Measurements from ENCODE around the gene LRP1B. TPM values are rescaled to one million over a fixed set of nuclear protein-coding genes. Genes with fewer than 3 reads are reported as not detected.
"Not testable (repeated sequence)": the region's sequence is repeated elsewhere in the genome, so short reads cannot be mapped to it uniquely, and the experiment has no call there.

The LRP1B gene
- total RNA-seq, 1 donor from 2014 or later = 0.02 TPM

DNA sequence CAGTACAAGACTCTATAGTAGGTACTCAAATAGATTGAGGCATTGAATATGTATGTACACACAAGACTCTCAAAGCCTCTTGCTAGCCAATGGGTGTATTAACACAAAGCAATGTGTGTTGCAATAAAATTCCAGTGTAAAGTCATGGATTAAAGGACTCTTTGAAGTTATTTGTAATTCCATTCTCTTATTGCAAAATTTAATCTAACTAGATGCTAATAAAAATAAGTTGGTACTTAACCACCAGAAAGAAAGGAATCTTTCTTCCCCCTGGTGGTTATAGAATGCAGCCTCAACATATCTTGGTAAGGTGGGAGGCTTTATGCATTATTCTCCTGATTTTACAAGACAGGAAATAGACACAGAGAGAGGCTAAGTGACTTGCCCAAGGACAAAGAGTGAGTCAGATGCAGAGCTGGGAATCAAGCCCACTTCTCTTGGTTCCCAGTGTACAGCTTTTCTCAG lies 18.0 kb downstream of the LRP1B start:
- intact Hi-C loops (cut with micrococcal nuclease) = no loop called here
- ATAC-seq = no peak
- no peak for DNase-seq

DNA sequence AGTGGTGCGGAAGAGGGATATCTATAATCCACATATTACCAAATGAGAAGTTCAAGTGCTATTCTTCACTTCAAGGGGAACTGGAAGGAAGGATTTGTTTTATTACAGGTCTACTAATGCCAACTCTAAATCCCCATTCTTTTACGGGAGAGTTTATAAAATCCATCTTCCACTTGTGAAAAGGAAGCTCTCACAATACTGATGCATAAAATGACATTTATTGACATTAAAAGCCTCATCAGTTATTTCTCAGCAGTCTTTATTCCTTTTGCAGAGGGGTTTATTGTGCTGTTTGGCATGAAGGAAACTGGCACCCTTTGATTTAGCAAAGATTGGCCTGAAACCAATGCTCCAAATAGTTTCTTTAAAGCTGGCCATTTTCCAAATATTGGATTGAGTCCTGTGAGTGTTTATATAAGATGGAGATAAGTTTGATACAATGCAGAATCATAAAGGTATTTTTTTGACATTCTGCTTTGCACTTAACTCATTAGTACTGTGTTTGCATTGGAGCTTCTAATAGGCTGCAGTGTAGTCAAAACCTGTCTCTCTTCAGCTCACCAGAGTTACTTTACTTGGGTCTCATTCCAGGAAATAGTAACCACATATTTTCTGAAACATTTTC lies 26.6 kb downstream of the LRP1B start:
- intact Hi-C loops (cut with micrococcal nuclease) = no loop called here
- ATAC-seq (no peak), DNase-seq (no peak)

DNA sequence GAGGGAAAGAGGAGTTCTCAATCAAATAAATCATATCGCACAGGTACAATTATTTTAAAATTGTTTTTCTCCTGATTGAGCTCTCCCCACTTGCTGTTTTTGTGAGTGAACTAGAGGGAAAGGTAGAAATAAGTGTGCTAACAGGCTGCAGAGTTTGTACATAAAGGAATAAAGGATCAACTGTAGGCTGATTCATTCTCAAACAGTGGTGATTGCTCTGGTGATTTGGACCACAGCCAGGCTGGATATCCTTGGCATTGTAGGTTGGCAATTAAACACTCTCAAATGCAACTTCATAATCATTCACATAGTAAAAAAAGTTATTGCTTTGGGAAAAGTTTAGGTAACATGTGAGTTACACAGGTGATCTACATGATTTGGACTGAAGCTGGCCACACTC lies 29.8 kb downstream of the LRP1B start:
- DNase-seq (no peak), ATAC-seq (no peak)
- intact Hi-C loops (cut with micrococcal nuclease) = no loop called here

GRCh38 chr2:142100139-142100873 lies 30.5 kb downstream of the LRP1B start:
- ATAC-seq (no peak), DNase-seq (no peak)
- intact Hi-C loops (cut with micrococcal nuclease) = no loop called here

DNA sequence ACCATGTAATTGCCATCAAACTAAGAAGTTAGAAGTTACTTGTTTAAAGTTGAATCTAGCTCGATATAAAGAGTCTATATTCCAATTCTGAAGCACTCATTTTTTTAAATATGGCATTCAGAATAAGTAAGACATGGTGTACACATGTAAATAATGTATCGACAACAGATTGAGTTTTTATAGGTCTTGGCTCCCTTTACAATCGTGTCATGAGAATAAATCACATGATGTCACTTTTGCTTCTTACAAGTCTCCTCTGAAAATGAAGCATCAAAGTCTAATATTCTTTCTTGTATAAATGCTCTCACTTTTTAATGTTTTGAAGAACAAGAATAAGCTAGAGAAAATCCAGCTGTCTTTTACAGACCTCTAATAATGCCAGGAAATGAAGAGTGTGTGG lies 33.1 kb downstream of the LRP1B start:
- no peak for DNase-seq
- ATAC-seq = no peak
- intact Hi-C loops (cut with micrococcal nuclease) = no loop called here

- ATAC-seq (no peak), DNase-seq (no peak)
- intact Hi-C loops (cut with micrococcal nuclease) = no loop called here
Measured at GRCh38 chr2:142095647-142096046, 35.2 kb downstream of the LRP1B start.

DNA sequence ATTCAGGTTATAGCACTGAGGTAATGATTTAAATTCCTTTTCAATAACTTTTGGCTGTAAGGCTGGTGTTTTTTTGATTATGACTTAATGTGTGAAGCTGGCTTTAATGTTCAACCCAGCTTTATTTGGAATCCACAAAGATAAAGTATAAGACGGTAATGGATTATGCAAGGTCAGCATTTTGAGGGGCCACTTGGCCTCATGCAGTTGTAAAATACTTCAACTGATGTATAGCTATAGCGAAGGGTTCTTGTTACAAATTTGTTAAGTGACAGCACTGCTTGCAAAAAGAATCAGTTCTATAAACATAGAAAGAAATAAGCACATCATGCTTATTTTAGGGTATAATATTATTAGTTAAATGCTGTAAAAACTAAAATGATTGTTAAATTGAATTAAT lies 36.6 kb downstream of the LRP1B start:
- DNase-seq (no peak), ATAC-seq (no peak)
- intact Hi-C loops (cut with micrococcal nuclease) = no loop called here

DNA sequence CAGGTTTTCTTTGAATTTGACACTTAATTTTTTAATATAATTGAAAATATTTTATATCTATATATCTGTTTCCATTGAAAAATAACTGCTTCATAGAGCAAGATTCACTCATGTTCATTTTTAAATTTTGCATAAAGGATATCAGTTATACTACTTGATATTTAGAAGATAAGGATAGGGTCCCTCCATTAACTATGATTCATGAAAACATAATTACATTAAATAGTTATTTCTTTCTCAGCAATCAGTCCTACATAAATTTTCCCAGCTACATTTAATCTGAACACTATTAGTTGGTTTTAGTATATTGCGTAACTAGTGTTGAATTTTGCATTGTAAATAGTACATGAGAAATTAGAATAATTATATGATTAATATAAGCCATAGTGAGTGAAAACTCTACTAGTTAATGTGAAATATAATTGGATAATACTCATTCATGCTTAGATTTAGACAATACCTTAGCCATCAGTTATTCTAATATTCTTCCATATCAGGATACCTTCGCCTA lies 42.7 kb downstream of the LRP1B start:
- ATAC-seq (no peak), DNase-seq (no peak)
- intact Hi-C loops (cut with micrococcal nuclease) = no loop called here

DNA sequence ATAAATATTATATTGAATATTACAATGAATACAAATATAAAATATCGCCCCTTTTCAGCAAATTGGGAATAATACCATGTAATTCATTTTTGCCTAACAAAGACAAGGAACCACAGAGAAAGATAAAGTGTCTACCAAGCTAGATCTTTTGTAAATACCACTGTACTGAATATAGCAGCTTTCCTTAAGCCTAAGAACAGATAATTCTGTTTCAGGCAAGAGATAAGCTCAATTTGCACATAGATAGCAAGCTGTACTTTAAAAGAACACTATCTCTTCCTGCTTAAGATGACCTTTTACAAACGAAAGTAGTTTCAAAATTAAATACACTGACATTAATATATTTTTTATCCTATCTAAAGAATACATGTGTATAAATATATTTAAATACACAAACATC lies 43.2 kb downstream of the LRP1B start:
- DNase-seq; ATAC-seq; intact Hi-C loops (cut with micrococcal nuclease): not testable (repeated sequence)

DNA sequence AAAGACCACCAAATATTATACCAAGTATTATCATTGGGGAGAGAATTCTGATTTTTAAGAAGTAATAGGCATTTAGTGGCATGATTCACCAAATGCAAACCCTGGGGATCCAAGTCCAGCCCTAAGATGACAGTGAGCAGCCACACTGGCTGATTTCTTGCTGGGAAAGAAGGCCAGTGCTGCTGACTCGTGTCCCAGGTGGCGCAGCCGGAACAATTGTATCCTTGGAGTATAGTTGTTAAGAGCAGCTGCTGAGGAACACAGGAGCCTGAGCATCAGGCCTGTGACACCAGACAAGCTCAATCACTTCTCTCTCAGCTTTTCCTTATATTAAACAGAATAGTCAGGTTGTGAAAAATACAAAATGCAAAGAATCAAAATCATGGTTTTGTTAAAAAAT lies 48.4 kb downstream of the LRP1B start:
- no peak for DNase-seq

DNA sequence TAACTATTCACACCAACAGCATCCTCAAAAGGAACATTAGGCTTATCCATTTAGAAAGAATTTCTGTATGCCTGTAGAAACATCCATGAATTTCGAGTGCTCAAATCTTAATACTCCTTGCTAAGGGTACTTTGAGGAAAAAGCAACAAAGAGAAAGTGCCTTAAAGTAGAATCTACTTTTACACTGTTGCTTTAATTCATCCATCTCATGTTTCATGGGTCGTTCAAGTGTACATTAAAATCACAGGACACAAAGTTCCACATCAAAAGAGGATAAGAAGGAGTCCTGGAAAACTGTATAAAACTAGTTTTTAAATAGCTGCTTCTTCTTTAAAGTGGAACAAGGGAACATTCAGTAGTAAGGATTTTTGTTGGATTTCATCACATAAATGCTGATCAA lies 54.5 kb downstream of the LRP1B start:
- no peak for ATAC-seq
- DNase-seq = no peak
- intact Hi-C loops (cut with micrococcal nuclease) = no loop called here

More for the DNA sequence above, 48.4 kb downstream of the LRP1B start:
- no peak for ATAC-seq
- intact Hi-C loops (cut with micrococcal nuclease) = no loop called here

- intact Hi-C loops (cut with micrococcal nuclease) = no loop called here
- no peak for DNase-seq
- ATAC-seq = no peak
Measured at GRCh38 chr2:142075826-142076225, 55.0 kb downstream of the LRP1B start.

- intact Hi-C loops (cut with micrococcal nuclease) = no loop called here
- no peak for DNase-seq
- ATAC-seq = no peak
Measured at GRCh38 chr2:142069251-142069888, 61.4 kb downstream of the LRP1B start.

DNA sequence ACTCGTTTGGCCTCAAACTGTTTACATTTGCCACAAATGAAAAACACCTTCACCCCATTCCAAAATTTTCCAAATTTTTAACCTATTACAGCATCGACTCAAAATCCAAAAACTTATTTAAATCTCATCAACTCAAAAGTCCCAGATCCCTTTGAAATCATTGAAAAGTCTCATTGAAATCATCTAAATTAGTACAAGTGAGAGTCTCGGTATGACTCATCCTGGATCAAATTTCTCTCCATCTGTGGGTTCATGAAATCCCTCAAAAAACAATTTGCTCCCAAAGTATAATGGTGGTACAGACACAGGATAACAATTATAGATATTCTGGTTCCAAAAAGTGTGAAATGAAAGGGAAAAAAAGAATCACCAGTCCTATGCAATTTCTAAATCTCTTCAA lies 65.1 kb downstream of the LRP1B start:
- DNase-seq = no peak
- no peak for ATAC-seq
- intact Hi-C loops (cut with micrococcal nuclease) = no loop called here

DNA sequence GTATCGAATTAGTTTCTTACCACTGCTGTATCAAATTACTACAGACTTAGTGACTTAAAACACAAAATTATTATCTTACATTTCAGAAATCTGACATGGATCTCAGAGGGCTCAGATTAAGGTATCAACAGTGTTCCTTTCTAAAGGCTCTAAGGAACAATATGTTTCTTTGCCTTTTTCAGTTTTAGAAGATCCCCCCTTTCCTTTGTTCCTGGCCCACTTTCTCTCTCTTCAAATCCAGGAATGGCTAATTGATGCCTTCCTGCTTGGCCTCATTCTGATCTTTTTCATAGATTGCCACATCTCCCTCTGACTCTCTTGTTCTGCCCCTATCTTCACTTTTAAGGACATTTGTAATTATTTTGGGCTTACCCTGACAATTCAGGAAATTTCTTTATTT lies 65.7 kb downstream of the LRP1B start:
- ATAC-seq = no peak
- no peak for DNase-seq
- intact Hi-C loops (cut with micrococcal nuclease) = no loop called here

DNA sequence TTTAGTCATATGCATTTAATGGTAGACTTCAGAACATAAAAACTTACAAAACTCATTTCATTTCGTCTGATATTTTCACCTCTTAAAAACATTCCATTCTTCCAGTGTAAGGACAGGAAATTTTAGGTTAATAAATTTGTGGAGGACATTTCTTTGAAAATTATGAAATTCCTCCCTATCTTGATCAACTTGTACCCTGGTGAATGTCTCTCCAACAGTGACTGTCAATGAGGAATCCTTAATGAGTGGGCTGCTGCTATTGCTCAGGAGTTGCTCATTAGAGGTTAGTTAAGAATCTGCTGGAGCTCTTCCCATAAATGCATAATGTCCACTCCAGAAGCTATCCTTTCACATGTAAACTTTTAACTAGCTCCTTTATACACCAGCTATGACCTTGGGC lies 69.1 kb downstream of the LRP1B start:
- intact Hi-C loops (cut with micrococcal nuclease) = no loop called here
- ATAC-seq = no peak
- DNase-seq = no peak

DNA sequence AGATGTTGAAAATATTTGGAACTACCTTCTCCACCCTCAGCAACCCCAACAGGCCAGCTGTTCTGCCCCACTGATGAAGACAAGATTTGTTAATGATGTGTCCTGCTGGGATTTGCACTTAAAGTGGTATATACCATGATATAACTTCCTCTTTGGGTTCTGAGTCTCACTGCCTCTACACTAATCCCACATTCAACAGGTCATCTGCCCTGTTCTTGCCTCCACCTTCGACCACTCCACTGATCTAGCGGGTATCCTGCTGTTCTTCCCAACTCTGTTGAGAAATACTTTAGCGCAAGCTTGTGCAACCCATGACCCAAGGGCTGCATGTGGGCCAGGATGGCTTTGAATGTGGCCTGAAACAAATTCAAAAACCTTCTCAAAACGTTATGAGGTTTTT lies 72.7 kb downstream of the LRP1B start:
- DNase-seq = no peak
- intact Hi-C loops (cut with micrococcal nuclease) = no loop called here
- ATAC-seq = no peak

DNA sequence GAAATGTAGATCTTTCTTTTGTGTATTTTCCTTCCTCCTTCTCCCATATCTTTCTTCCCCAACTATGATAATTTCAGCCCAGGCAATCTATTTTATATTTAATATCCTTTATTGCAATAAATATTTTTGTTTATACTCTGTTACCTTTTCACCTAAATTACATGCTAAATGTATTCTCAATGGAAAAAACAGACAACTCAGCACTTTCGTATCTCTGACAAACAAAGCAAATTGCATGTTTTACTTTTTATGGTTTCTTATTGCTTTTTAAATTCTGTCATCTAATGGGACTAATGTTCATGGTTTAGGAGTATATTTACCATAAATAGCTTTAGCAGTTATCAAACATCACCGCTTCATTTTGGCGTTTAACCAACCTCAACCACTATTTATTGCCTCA lies 74.0 kb downstream of the LRP1B start:
- DNase-seq (no peak), ATAC-seq (no peak)
- intact Hi-C loops (cut with micrococcal nuclease) = no loop called here

DNA sequence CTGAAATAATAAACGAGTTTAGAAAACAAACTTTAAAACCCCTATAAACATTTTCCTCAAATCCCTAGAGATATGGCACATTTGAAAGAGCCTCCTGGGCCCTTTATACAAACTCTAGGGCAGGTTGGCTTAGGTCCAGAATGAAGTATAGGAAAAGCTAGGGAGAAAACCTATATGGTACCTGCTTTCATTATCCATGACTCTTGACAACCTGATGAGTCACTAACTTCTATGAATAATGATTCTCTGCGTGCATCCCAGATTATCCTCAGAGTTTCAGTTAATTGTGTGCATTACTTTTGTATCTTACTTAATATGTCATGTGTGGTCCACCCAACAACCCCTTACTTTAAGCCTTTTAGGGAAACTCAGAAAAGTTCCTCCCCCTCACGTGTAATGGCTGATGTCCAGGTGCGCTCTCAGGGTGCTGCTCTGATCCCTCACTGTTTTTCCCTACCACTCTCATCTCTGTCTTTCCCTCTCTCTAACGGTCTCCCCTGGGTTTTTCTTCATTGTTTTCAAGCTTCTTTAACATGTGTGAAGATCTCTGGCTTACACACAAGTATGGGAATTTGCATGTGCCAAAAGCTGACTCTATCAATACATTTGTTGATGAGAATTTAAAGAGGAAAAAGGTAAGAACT lies 78.5 kb downstream of the LRP1B start:
- intact Hi-C loops (cut with micrococcal nuclease) = no loop called here
- ATAC-seq (no peak), DNase-seq (no peak)

- no peak for ATAC-seq
- no peak for DNase-seq
- intact Hi-C loops (cut with micrococcal nuclease) = no loop called here
Measured at GRCh38 chr2:142048581-142048980, 82.2 kb downstream of the LRP1B start.
